ENCODE measurements around the gene PRKAR1B.

- TF ChIP-seq CTCF (IDR thresholded peaks at IDR 0.05) (no peak), POLR2A (IDR thresholded peaks at IDR 0.05) (no peak)
Observed at GRCh38 chr7:542131-542712, 184.9 kb downstream of the PRKAR1B start.
